H1 (cell line): ENCODE data around the gene ATXN2. TPM values are rescaled to one million over a fixed set of nuclear protein-coding genes. Genes with fewer than 3 reads are reported as not detected.

ENCODE experiments used
- CTCF ChIP-seq, 3 experiments: IDR thresholded peaks; 1 replicate in 2 of 3; 2 replicates in 1 of 3; pipeline versions ENCODE4 v1.5.1 to v1.6.1; 2011; ENCODE audit warnings: low read length in 3 of 3, mild to moderate bottlenecking in 3 of 3, inconsistent platforms in 2 of 3, low read depth in 1 of 3, moderate library complexity in 1 of 3; ENCODE audit not compliant: insufficient read depth in 1 of 3; ENCODE audit errors: control extremely low read depth in 1 of 3
- KDM1A ChIP-seq: fragments of 200-600, 300-600 bp; sonication (generic); IDR thresholded peaks from 2 replicates; pipeline ENCODE4 v1.7.1; 2016; ENCODE audit warnings: mild to moderate bottlenecking, low read length, borderline replicate concordance
- KDM4A ChIP-seq: IDR thresholded peaks from one replicate; pipeline ENCODE4 v1.7.1; 2012; ENCODE audit warnings: low read depth, mild to moderate bottlenecking, moderate library complexity, low read length, inconsistent platforms; ENCODE audit not compliant: severe bottlenecking
- MAFK ChIP-seq: IDR thresholded peaks from 2 replicates; pipeline ENCODE4 v1.6.1; 2012; ENCODE audit warnings: low read depth, mild to moderate bottlenecking, improper control_type of control experiment, low read length
- RFX5 ChIP-seq: IDR thresholded peaks from 2 replicates; pipeline ENCODE4 v1.6.1; 2011; ENCODE audit warnings: low read depth, low read length, improper control_type of control experiment, borderline replicate concordance
- SP1 ChIP-seq: IDR thresholded peaks from 2 replicates; pipeline ENCODE4 v1.6.1; 2011; ENCODE audit warnings: low read depth, low read length
- polyA plus RNA-seq, 7 experiments: library from polyadenylated mRNA; depleted of rRNA in 3 of 7; stranded (reverse) in 5 of 7; unstranded in 2 of 7; fragments of >200 nt in 5 of 7; fragments of 200-250 nt in 2 of 7; gene quantifications; 1 replicate in 5 of 7; 2 replicates in 1 of 7; 4 replicates in 1 of 7; pipeline versions ENCODE4 v1.2.1 to v1.2.3, GENCODE V29; 2011 to 2013; ENCODE audit warnings: missing spikeins in 2 of 7, mixed read lengths in 2 of 7
- total RNA-seq: library from RNA; stranded (reverse); fragmentation: NEBNext Ultra II Directional; extraction: Animal tissue kit (Norgen Biotek cat#: 25700); gene quantifications from 2 replicates; pipeline ENCODE4 v1.2.1, GENCODE V29; 2021

Gene ATXN2
- total and polyA plus RNA-seq, 2 of the 8 experiments (the other 6 are each of a cell fraction or from before 2014, with no cell fraction given): 46.6 to 80.7 TPM

GRCh38 chr12:111406474-111407376, 192.4 kb downstream of the ATXN2 start (continued):
- TF ChIP-seq CTCF (IDR thresholded peaks at IDR 0.05; ENCODE audit: control extremely low read depth in 1 of 3, insufficient read depth in 1 of 3, low read depth in 1 of 3, low read length in 3 of 3): no peak
- no peak for TF ChIP-seq RFX5
- peak; percentile 44 for TF ChIP-seq KDM4A
- no peak for TF ChIP-seq KDM1A
- TF ChIP-seq MAFK: no peak
- no peak for TF ChIP-seq SP1
- TF ChIP-seq, all 59 proteins: peak for 3
